ENCODE results near the gene PSMC5. TPM values are rescaled to one million over a fixed set of nuclear protein-coding genes. Genes with fewer than 3 reads are reported as not detected.

The PSMC5 gene
- total RNA-seq, 1 donor from 2014 or later = 83.7 TPM

DNA sequence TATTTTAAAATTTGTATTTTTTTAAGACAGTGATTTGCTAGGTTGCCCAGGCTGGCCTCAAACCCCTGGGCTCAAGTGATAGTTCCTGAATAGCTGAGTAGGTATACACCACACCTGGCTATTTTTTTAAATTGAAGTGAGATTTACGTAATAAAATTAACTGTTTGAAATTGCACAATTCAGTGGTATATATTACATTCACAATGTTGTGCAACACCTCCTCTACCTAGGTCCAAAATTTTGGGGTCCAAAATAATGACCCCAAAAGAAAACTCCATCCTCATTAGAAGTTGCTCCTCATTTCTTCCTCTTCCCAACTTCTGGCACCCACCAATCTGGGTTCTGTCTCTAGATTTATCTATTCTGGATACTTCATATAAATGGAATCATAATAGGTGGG, 18.3 kb downstream of the PSMC5 start:
- H3K36me3 ChIP-seq = no peaks in the 10 kb centered on the region
- no peaks in the 10 kb centered on the region for H3K9me3 ChIP-seq
- no peak overlapping the region for H3K4me3 ChIP-seq
- no peaks in the 10 kb centered on the region for H3K27me3 ChIP-seq
- peaks cover 15 to 22% of the 10 kb centered on the region in 2 donors for H3K4me1 ChIP-seq
- TF ChIP-seq, protein P1, sequence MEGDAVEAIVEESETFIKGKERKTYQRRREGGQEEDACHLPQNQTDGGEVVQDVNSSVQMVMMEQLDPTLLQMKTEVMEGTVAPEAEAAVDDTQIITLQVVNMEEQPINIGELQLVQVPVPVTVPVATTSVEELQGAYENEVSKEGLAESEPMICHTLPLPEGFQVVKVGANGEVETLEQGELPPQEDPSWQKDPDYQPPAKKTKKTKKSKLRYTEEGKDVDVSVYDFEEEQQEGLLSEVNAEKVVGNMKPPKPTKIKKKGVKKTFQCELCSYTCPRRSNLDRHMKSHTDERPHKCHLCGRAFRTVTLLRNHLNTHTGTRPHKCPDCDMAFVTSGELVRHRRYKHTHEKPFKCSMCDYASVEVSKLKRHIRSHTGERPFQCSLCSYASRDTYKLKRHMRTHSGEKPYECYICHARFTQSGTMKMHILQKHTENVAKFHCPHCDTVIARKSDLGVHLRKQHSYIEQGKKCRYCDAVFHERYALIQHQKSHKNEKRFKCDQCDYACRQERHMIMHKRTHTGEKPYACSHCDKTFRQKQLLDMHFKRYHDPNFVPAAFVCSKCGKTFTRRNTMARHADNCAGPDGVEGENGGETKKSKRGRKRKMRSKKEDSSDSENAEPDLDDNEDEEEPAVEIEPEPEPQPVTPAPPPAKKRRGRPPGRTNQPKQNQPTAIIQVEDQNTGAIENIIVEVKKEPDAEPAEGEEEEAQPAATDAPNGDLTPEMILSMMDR (IDR thresholded peaks at IDR 0.05) = no peak
- no peak for DNase-seq (ENCODE audit: low spot score in 2 of 2)
- H3K27ac ChIP-seq = no peak overlapping the region
- intact Hi-C loops (cut with DNase I) = no loop called here

DNA sequence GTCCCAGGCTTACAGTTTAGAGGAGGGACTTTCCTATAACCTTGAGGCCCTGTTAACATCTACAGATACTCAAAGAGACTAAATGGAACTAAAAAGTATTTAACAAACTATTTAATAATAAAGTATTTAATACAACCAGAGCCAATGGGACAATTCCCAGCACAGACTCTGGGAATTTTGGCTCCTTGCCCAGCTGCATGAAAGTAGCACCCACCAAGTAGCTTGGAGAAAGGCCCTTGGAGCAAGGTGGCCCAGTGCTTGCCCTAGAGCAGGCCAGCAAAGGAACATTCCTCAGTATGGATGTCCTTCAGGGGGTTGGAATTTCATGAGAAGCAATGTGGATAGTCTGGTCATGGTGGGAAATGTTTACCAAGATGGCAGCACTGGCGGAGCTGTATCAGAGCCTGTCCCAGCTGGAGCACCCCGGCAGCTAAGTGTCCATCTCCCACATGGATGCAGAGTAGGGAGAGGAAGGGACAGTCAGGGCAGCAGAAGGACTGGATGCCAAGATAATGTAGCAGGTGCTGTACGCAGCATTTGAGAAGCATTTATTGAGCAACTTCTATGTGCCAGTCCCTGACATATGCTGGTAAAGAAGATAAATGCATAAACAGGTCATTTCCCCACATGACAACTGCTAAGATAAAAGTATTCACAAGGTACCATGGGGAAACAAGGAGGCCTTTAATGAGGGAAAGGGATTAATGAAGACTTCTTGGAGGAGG, 20.5 kb downstream of the PSMC5 start:
- no peaks in the 10 kb centered on the region for H3K36me3 ChIP-seq
- no peak overlapping the region for H3K4me3 ChIP-seq
- no peak overlapping the region for H3K27ac ChIP-seq
- DNase-seq (ENCODE audit: low spot score in 2 of 2) = no peak
- peaks cover 7 to 10% of the 10 kb centered on the region in 2 donors for H3K4me1 ChIP-seq
- H3K9me3 ChIP-seq = no peaks in the 10 kb centered on the region
- H3K27me3 ChIP-seq = no peaks in the 10 kb centered on the region
- intact Hi-C loops (cut with DNase I) = no loop called here
- TF ChIP-seq, protein P1 (IDR thresholded peaks at IDR 0.05) = no peak

DNA sequence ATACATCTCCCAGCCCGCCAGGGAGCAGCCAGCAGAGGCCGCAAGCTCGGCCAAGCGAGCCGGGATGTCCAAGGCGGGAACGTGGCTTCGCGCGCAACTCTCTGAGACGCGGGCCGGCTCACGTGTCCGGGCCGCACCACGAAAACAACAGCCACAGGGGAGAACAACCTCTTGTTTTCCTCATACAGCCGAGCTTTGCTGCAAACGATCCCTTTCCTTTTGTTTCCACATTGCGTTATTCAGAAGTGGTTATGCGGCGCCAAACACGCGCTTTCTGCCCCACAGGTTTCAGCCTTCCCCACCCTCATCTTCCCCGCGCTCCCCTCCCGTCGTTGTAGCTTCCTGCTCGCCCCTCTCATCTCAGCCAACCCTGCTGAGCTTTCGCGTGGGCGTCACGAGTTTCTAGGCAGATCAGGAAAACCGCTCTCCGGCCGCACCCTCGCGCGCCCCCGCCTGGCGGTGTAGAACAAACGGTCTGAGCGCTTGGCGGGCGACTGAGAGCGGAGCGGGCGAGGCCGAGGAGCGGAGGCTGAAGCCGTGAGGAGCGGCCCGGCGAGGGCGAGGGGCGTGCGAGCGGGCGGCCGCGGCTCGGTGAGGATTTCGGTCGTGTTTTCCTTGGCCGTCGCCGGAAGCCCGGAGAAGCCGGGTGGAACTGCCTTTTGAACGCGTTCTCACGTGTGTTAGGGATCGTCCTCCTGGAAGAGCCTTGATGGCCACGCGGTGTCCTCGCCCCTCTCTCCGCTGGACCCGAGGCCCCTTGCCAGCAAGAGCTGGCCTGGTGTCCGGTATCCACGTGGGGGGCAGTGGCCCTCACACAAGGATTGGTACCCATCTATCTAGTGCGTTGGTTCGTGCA, 21.8 kb downstream of the PSMC5 start:
- Histone ChIP-seq H3K4me3 (peak overlapping the region; percentile 23 to 56), H3K27ac (peak overlapping the region; percentile 36 to 41), H3K4me1 (peaks cover 3 to 5% of the 10 kb centered on the region in 2 donors), H3K36me3 (no peaks in the 10 kb centered on the region), H3K27me3 (no peaks in the 10 kb centered on the region), H3K9me3 (no peaks in the 10 kb centered on the region)
- TF ChIP-seq, protein P1 (IDR thresholded peaks at IDR 0.05) = peak; percentile 73 to 84 (median 84)
- DNase-seq (ENCODE audit: low spot score in 2 of 2) = peak; percentile 69 to 95
- intact Hi-C loops (cut with DNase I) = no loop called here

DNA sequence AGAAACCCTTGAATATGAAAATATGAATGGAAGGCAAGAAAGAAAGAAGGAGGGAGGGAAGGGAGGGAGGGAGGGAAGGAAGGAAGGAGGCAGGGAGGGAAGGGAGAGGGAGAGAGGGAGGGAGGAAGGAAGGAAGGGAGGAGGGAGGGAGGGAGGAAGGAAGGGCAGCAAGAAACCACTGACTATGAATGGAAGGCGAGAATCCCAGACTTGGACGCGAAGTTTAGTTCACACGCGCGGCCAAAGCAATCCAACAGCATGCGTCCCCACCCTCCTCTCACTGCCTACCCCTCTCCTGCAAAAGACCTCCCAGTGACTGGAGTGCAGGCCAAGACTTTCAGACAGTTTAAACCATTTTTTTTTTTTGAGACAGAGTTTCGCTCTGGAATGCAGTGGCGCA, 23.2 kb downstream of the PSMC5 start:
- no peak for DNase-seq (ENCODE audit: low spot score in 2 of 2)
- H3K4me1 ChIP-seq = peaks cover 3 to 4% of the 10 kb centered on the region in 2 donors
- no peak overlapping the region for H3K4me3 ChIP-seq
- no peaks in the 10 kb centered on the region for H3K27me3 ChIP-seq
- H3K36me3 ChIP-seq = no peaks in the 10 kb centered on the region
- TF ChIP-seq, protein P1 (IDR thresholded peaks at IDR 0.05) = no peak
- intact Hi-C loops (cut with DNase I) = no loop called here
- H3K27ac ChIP-seq = no peak overlapping the region
- no peaks in the 10 kb centered on the region for H3K9me3 ChIP-seq

DNA sequence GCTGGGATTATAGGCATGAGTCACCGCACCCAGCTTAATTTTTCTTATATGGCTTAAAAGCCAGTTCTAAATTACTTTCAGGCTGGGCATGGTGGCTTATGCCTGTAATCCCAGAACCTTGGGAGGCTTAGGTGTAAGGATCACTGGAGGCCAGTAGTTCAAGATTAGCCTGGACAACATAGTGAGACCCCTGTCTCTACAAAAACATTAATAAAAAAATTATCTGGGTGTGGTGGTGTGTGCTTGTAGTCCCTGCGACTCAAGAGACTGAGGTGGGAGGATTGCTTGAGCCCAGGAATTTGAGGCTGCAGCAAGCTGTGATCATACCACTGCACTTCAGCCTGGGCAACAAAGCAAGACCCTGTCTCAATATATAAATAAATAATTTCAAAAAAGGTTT, 26.0 kb downstream of the PSMC5 start:
- TF ChIP-seq, protein P1 (IDR thresholded peaks at IDR 0.05) = no peak
- intact Hi-C loops (cut with DNase I) = no loop called here
- DNase-seq (ENCODE audit: low spot score in 2 of 2) = no peak
- H3K36me3 ChIP-seq = no peaks in the 10 kb centered on the region
- H3K4me1 ChIP-seq = peaks cover 3 to 4% of the 10 kb centered on the region in 2 donors
- H3K4me3 ChIP-seq = no peak overlapping the region
- no peaks in the 10 kb centered on the region for H3K9me3 ChIP-seq
- H3K27ac ChIP-seq = no peak overlapping the region
- no peaks in the 10 kb centered on the region for H3K27me3 ChIP-seq

Measured in ascending aorta (tissue), 2 donors.